Stimulated activated CD4-positive, alpha-beta T cell treated with anti-CD3 and anti-CD28 coated beads, TNF-alpha, amount 100 ng/mL, for 48 hours (primary cell): ENCODE results near the gene PRRX2.

Experiments
- DNase-seq, 3 donors: peaks; one replicate each; pipeline ENCODE4 v3.0.0-alpha.2; 2020; ENCODE audit warnings: low read depth in 3 of 3

PRRX2 gene

GRCh38 chr9:129665389-129665775 is at the start of gene PRRX2:
Gene PRRX2 (plus strand): TSS chr9:129665647. CDS start chr9:129665868, 221 bp downstream.
- no peak for DNase-seq

- DNase-seq: no peak
Observed at GRCh38 chr9:129617167-129617566, 48.3 kb upstream of the PRRX2 start.

- DNase-seq: no peak
Observed at GRCh38 chr9:129619787-129620668, 45.4 kb upstream of the PRRX2 start.

- DNase-seq: no peak
Observed at GRCh38 chr9:129620669-129621295, 44.7 kb upstream of the PRRX2 start, which contains the start of gene C9orf50. Gene C9orf50 (minus strand): TSS chr9:129621101. CDS start chr9:129620574, 527 bp downstream.

- no peak for DNase-seq
Observed at GRCh38 chr9:129623331-129623730, 42.1 kb upstream of the PRRX2 start.

GRCh38 chr9:129624168-129624759 is 41.2 kb upstream of the PRRX2 start:
- peak; percentile 48 to 74 (median 51) for DNase-seq

- no peak for DNase-seq
Observed at GRCh38 chr9:129624947-129625346, 40.5 kb upstream of the PRRX2 start.

- peak; percentile 84 to 87 (median 84) for DNase-seq
Observed at GRCh38 chr9:129626079-129626624, 39.3 kb upstream of the PRRX2 start, which contains the start of gene NTMT1. Gene NTMT1 (plus strand): TSS chr9:129626163. CDS start chr9:129632704, 6,541 bp downstream.

- no peak for DNase-seq
Observed at GRCh38 chr9:129626625-129627284, 38.7 kb upstream of the PRRX2 start.

- DNase-seq: no peak
Observed at GRCh38 chr9:129627556-129628440, 37.6 kb upstream of the PRRX2 start.

GRCh38 chr9:129628709-129629108 is 36.7 kb upstream of the PRRX2 start:
- no peak for DNase-seq

- DNase-seq: no peak
Observed at GRCh38 chr9:129629251-129629820, 36.1 kb upstream of the PRRX2 start.

- DNase-seq: no peak
Observed at GRCh38 chr9:129630967-129631673, 34.3 kb upstream of the PRRX2 start.

- no peak for DNase-seq
Observed at GRCh38 chr9:129631674-129632129, 33.7 kb upstream of the PRRX2 start.

GRCh38 chr9:129632460-129632859 is 33.0 kb upstream of the PRRX2 start:
- no peak for DNase-seq

- no peak for DNase-seq
Observed at GRCh38 chr9:129633207-129633606, 32.2 kb upstream of the PRRX2 start.

- no peak for DNase-seq
Observed at GRCh38 chr9:129633848-129634247, 31.6 kb upstream of the PRRX2 start.

- no peak for DNase-seq
Observed at GRCh38 chr9:129635099-129636065, 30.1 kb upstream of the PRRX2 start.
